ENCODE measurements around the gene HNRNPA3. TPM values are rescaled to one million over a fixed set of nuclear protein-coding genes. Genes with fewer than 3 reads are reported as not detected.
"Not testable (repeated sequence)": the region's sequence is repeated elsewhere in the genome, so short reads cannot be mapped to it uniquely, and the experiment has no call there.

HNRNPA3 gene
- total RNA-seq, 1 donor from 2014 or later, result 55.1 TPM

DNA sequence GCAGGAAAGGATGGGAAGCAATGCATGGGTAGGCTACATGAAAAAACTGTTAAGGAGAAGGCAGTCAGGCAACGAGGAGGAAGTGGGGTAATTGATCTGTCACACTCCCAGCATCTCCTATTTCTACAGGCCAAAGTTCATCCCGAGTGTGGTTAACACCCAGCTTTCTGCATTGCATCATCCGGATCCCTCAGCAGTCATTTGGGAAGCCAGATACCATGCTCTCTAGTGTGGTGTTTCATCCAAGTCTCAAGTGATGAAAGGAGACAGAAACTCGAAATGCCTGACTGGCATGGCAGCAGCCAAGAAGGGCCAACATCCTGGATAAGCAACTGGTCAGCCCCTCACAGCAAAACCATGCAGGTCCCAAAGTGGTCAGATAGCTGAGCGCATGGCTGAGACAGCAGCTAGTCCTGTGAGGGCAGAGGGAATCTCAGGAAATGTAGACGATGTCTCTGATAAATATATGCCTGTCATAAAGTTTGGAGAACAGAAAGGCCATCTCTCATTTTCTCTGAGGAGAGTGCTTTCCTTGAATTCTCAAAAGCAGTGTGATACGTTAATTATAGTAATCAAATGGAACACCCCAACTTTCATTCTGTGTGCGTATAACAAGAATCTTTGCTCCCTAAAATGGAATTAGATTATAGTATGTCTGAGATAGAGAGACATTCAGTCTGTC lies 24.8 kb upstream of the HNRNPA3 start:
- DNase-seq (ENCODE audit: low spot score) (peak; percentile 64), ATAC-seq (peak; percentile 92)

DNA sequence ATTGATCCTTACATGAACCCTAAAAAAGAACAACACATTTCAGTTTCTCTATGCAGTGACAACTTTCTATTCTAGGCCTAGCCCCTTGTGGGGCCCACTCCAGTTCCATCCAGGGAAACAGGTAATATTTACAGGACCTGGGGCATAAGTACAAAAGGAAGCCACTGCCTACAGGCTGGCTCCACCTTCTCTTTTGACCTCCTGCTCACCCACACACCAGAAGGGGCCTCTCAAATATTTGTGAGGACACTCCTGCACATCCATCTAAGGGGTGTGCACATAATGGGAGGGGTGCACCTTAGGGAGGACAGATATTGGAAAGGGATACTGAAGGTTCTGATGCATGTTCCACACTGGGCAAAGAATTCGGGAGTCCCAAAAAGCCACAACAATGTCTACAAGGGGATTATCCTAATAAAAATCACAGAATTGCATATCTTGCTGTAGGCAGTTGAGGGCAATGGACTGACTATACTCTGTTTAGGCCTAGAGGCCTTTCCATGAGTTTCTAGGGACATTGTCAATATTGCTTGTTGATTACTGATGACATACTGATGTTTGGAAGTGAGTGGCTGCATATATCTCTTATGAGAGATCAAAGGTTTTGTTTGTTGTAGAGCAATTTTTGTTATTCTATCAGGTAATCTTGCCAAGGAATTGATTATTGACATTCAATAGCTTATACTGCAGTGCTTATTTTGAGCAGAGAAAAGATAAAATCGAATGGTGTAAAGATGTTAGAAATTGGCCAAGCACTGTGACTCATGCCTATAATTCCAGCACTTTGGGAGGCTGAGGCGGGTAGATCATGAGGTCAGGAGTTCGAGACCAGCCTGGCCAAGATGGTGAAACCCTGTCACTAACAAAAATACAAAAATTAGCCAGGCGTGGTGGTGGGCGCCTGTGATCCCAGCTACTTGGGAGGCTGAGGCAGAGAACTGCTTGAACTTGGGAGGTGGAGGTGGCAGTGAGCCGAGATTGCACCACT lies 23.8 kb upstream of the HNRNPA3 start:
- no peak for DNase-seq (ENCODE audit: low spot score)
- ATAC-seq, result no peak

DNA sequence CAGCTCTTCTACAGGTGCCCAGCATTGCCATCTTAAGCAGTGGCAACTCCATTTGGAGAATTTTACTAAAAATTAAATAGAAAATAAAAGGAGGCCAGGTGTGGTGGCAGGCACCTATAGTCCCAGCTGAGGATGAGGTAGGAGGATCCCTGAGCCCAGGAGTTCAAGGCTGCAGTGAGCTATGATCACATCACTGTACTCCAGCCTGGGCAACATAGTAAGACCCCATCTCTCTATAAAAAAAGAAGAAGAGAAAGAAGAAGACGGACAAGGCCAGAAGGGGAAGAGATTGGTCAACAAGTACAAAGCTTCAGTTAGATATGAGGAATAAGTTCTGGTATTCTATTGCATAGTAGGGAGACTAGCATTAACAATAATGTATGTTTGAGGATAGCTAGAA lies 21.7 kb upstream of the HNRNPA3 start:
- ATAC-seq (no peak), DNase-seq (ENCODE audit: low spot score) (no peak)

DNA sequence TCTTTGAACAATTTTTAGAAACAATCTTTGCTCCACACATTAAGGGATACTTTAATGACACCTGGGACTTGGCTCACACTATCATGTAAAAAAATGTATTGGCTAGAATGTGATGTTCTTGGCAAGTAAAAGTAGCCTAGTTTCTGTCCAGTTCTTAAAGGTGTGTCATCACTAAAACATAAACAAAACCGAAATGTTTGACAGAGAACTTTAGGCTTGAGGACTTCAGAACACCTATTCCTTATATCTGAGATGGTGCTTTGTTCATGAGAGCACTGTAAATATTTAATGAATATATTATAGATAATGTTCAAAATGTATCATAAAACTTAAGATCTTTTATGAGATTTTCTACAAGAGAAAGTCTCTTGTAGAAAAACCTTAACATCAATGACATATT lies 19.8 kb upstream of the HNRNPA3 start:
- ATAC-seq (no peak), DNase-seq (ENCODE audit: low spot score) (no peak)

DNA sequence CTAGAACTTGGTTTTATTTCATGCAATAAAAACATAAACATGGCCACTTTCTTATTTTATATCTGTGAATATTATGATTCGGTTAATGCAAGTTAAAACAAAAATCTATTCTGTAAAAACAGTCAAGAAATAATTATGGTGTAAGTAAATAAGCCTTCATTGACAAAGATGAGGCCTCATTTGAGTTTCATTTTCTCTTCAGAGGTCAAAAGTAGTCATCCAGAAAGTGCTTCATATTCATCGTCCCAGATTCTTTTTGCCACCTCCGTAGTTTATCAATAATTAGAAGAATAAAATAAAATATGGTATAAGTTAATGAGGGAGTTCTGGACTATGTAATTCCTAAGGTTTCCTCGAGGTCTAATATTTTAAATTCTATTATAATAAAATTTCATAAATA lies 19.4 kb upstream of the HNRNPA3 start:
- DNase-seq (ENCODE audit: low spot score) (no peak), ATAC-seq (no peak)

DNA sequence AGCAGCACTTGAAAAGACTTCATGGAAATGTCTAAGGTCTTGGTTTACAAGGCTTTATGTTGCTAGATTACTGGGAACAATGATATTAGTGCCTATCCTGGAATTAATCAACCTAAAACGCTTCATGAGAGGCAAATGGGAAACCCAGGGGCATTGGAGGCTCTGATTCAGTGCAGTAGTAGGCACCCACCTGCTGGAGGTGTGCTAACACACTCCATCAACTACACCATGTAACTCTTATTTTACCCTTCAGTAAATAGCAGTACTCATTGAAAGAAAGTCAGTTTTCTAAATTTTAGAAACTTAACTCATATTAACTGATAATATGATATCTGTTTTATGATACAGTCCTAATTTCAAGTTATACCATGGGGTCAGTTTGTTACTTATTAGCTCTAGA lies 17.4 kb upstream of the HNRNPA3 start:
- DNase-seq (ENCODE audit: low spot score) (no peak), ATAC-seq (no peak)

DNA sequence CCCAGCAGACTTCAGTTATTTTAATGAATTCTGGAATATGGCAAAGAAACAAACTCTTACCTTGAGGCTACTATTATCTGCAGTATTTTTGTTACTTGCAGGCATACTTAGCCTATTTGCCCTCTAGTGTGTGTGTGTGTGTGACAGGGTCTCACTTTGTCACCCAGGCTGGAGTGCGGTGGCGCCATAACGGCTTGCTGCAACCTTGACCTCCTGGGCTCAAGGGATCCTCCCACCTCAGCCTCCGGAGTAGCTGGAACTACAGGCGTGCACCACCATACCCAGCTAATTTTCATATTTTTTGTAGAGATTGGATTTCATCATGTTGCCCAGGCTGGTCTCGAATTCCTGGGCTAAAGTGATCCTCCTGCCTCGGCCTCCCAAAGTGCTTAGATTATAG lies 12.2 kb upstream of the HNRNPA3 start:
- DNase-seq (ENCODE audit: low spot score); ATAC-seq: not testable (repeated sequence)

DNA sequence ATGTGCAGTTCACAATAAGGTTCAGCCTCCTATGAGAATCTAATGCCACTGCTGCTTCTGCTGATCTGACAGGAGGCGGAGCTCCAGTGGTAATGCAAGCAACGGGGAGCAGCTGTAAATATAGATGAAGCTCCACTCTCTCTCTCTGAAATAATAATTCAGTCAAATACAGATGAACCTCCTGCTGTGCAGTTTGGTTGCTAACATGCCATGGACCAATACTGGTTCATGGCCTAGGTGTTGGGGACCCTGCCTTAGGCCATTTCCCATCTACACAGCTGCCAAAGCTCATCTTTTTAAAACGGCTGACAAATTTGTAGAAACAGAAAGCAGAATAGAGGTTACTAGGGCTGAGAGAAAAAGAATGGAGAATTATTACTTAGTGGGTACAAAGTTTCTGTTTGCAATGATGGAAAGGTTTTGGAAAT lies 10.7 kb upstream of the HNRNPA3 start:
- ATAC-seq (peak; percentile 89), DNase-seq (ENCODE audit: low spot score) (no peak)

DNA sequence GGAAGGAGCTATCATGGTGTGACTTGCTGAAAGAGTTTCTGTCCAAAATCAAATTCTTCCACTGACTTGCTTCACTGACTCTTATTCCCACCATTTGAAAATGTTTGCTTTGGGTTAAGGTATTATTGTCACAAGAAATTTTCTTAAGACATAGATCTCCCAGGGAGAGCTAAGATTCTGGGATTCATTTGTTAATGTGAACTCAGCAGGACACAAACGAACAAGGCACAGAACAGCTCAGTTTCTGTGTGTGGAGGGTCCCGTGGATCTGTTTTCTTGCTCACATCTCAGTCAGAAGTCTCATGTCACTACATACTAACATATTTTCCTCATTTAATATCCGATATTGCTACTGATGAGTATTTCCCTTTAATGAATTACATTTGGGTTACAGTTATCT lies 8.2 kb upstream of the HNRNPA3 start:
- DNase-seq (ENCODE audit: low spot score), result no peak
- no peak for ATAC-seq

DNA sequence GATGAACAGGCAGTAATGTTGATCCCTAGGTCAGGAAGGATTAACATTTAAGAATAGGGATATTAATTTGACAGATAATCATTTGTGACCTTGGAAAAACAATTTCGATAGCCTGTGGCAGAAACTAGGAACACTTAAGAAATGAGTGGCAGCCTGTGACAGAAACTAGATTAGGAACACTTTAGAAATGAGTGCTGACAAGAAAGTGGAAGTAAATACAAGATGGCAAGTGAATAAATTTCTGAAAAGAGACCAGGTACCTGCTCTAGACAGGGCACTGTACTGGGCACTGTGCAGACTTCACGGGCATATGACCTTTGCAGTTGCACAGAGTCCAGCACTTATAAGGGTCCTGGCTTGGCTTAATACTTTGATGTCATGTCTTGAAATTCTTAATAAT lies 5.5 kb upstream of the HNRNPA3 start:
- no peak for DNase-seq (ENCODE audit: low spot score)
- no peak for ATAC-seq

DNA sequence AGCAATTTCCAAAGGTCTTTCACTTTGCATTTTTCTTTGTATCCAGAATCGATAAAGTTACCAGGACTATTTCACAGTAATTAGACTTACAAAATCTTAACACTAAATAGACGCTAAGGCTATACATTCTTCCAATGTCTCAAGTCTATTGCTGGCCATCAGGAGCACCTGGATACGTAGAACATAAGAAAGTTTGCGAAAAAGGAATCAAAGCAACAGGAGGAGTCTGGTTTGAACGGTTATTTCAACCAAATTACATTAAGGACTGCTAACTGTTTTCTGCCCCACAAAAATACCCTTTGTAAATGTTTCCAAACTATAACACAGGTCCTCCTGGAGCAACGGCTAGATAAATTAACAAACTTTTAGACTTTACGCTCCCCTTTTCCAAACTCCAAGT lies 1.4 kb upstream of the HNRNPA3 start:
- ATAC-seq, result no peak
- DNase-seq (ENCODE audit: low spot score), result no peak

DNA sequence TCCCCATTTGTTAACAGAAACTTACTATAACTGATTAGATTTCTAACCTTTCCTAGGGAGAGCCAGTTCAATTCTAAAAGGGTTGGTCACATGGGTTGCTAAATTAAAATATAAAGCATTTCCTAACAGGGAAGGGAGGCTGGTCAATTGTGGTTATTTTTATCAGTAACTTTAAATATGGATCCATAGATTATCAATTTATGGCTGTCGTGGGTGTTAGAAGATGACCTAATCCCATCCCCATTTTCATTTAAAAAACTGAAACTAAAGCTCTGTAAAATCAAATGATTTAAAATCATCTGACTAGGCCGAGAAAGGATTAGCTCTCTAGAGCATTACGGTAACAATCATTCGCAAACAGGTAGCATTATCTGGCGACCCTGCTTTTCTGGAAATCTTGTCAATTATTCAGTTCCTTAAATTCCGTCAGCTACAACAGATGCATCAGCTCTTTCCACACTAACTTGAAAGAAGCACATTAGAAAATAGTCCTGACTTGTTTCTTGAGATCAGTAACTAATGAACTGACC lies 953 bp upstream of the HNRNPA3 start:
- no peak for ATAC-seq
- no peak for DNase-seq (ENCODE audit: low spot score)

DNA sequence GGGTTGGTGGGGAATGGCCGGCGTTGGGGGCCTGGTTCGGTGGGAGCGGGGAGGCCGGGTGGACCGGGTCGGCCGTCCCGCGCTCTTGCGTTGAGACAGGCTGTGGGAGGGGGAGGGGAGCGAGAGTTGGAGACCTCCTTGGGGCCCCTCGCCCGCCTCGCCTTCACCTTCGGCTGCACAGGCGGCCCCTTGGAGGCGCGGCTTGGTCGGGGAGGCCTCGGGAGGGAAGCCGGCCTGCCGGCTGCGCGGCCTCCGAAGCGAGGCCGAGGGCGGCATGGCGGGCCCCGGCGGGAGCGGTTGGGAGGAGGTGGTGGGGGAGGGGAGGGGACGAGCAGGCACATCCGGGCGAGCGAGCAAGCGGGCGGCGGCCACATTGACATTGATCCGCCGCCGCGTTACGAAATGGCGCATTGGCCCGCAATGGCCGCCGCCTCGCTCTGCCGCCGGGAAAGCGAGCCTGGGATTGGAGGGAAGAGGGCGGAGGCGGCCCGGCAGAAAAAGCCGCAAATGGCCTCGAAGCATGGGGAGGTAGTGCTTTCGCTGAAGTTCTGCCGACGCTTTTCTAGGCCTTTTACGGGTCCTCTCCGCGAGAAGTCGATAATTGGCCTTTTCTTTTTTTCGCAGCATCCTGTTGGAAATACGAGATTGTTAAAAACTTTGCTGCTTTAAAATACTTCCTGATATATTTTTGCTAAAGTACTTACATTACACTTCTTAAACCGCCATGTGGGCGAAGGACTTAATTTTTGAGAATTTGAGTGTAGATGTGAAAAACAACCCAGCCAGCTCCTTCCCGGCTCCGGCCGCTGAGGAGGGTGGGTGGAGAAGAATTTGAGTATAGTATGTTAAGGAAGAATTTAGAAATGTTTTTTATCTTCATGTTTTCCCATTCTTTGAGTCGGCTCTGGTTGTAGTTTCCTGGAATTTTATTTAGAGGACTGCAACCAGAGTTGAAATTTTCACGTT lies 580 bp downstream of the HNRNPA3 start:
- ATAC-seq (peak; percentile 77), DNase-seq (ENCODE audit: low spot score) (peak; percentile 94)

DNA sequence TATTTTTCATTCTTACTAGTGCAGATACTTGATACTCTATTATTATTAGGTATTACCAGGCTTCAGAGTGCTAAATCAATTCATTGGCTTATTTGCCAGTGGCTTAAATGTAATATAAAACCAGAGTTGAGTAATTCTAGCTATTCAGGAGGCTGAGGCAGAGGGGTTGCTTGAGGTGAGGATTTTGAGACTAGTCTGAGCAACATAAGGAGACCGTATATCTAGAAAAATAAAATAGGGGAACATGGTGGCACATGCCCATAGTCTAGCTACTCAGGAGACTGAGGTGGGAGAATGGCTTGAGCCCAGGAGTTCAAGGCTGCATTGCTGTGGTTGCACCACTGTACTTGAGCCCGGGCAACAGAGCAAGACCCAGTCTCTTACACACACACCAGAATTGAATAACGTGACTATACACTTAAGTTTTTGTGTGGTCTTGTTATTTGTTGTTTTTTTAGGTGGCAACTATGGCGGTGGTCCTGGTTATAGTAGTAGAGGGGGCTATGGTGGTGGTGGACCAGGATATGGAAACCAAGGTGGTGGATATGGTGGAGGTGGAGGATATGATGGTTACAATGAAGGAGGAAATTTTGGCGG lies 4.8 kb downstream of the HNRNPA3 start:
- no peak for DNase-seq (ENCODE audit: low spot score)
- no peak for ATAC-seq

DNA sequence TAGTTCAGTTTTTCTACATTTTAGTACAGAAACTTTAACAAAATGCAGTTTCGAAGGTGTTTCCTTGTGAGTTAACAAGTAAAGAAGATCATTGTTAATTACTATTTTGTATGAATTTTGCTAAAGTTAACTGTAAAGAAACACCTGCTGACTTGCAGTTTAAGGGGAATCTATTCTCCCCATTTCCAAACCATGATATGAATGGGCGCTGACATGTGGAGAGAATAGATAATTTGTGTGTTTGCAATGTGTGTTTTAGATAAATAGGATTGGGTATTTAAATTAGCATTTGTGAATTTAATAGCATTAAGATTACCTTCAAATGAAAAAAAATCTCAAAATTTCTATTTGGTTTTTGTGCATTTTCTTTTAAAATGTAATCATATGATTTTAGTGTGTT lies 7.2 kb downstream of the HNRNPA3 start:
- ATAC-seq; DNase-seq (ENCODE audit: low spot score): not testable (repeated sequence)

DNA sequence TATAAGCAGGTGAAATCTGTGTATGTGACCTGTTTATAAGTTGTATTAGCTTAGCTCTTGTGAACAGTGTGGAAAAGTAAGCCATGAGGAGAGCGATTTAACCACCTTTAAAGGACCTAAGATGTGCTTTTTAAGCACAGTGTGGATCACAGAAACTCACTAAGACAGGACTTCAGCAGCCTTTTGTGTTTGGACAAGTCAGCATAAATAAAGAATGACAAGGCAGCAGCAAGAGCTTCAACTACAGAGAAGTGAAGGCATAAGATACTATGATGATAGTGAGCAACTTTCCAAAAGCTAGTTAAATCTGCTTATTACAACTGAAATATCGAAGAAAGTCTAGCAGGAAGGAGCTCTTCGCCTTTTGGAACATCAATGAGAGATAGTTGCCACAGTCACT lies 8.9 kb downstream of the HNRNPA3 start:
- DNase-seq (ENCODE audit: low spot score) (no peak), ATAC-seq (no peak)

DNA sequence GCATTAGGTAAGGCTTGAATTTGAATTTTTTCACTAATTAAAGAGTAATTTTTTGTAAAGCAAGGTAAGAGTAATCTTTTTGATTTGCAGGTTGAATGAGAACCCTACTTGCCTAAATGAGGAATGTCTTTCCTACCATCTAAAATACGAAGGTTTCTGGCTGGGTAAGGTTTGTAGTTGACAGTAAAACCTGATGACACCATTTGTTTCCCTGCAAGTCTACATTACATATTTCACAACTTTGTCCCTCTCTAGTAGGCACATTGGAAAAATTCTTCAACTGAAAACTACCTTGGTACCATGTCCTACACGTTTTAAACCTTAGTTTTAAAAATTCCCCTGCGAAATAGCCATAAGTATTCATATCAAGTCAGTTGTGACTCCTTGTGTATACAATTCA lies 9.4 kb downstream of the HNRNPA3 start:
- DNase-seq (ENCODE audit: low spot score), result no peak
- no peak for ATAC-seq

DNA sequence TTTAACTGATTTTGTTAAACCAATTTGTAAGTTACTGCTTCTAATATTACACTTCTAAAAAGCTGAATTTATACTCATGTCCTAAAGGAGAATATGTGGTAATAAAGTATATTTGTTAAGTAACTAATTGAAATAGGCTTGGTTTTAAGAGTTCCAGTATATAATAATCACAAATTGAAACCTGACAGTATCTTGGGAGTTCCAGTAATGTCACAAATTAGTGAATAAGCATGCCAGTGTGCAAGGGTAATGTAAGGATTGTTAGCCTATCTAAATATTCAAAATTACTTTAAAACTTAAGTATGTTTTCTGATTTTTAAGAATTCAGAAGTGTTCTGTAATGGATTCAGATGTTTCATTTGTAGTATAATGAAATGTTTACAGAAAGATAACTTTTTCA lies 10.8 kb downstream of the HNRNPA3 start:
- DNase-seq (ENCODE audit: low spot score); ATAC-seq: not testable (repeated sequence)

DNA sequence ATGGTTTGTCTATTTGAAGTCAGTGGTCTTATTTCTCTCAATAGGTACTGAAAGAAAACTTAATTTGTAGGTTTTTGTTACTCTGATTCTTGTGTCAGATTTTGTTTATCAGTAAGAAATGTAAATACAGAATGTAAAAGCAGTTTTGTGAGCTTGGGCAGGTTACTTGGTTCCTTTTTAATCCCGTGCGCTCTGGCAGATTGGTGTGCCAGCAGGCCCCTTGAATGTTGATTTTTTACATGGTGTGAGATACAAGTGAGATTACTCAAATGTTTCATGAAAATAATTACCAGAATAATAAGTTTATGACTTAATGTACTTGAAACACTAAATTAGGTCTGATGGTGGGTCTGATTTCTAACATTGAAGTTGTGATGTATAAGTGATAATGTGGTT lies 13.4 kb downstream of the HNRNPA3 start:
- ATAC-seq, result no peak
- no peak for DNase-seq (ENCODE audit: low spot score)

Data from left lobe of liver (tissue), 2 donors.